ENCODE measurements around the gene MUTYH.
"Not testable (repeated sequence)": the region's sequence is repeated elsewhere in the genome, so short reads cannot be mapped to it uniquely, and the experiment has no call there.

The MUTYH gene

DNA sequence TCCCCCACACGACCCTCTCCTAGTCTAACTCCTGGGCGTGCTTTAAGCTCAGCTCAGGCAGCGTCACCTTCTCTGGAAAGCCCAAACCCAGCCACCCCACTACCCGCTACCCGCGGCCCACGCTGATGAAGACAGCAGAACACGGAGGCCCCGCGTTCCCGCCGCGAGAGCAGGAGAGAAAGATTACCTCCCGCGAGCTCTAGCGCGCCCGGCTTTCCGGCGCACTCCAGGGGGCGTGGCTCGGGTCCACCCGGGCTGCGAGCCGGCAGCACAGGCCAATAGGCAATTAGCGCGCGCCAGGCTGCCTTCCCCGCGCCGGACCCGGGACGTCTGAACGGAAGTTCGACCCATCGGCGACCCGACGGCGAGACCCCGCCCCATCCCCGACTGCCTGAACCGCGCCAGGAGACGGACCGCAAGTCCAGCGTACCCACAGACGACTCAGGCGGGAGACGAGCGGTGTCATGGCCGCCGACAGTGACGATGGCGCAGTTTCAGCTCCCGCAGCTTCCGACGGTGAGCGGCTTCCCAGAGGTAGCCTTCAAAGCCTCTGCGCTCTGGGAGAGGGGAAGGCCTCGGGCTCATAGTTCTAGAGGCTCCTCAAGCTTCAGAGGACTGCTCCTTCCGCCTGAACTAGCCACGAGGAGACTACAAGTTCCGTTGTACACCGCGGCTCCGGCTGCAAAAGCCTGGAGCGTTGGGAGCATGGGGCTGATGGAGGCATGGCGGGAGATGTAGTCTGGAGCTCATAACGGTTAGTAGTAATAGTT, at the start of gene MUTYH, which contains the start of gene TOE1:
Gene MUTYH, minus strand, starts transcription at position 652 of the 770 bp plus-strand sequence. CDS start 5,935 bp downstream, outside the sequence.
Gene TOE1, plus strand, starts transcription at position 382 of the 770 bp plus-strand sequence. Its CDS starts 83 bp downstream, at position 465.
- H3K27ac ChIP-seq (ENCODE audit: low read depth in 2 of 2, low read length in 2 of 2): peak within 1 kb of the TSS; percentile 99
- peak within 1 kb of the TSS; percentile 87 to 99 for H3K9ac ChIP-seq (ENCODE audit: low read depth in 1 of 2, low read length in 2 of 2)
- peaks cover 30 to 31% of the 10 kb centered on the region in 2 donors for H3K4me1 ChIP-seq (ENCODE audit: control insufficient read depth in 2 of 2, insufficient read depth in 2 of 2, low read length in 2 of 2)
- no peaks in the 10 kb centered on the region for H3K9me3 ChIP-seq (ENCODE audit: control insufficient read depth in 2 of 2, low read length in 2 of 2)
- H3K4me3 ChIP-seq (ENCODE audit: low read length in 2 of 2): peak within 1 kb of the TSS; percentile 89 to 97
- H3K36me3 ChIP-seq (ENCODE audit: control insufficient read depth in 2 of 2, insufficient read depth in 2 of 2, low read length in 2 of 2): peaks cover 31% of the 10 kb centered on the region in 2 donors
- no peaks in the 10 kb centered on the region for H3K27me3 ChIP-seq (ENCODE audit: control insufficient read depth in 2 of 2, insufficient read depth in 2 of 2, low read length in 2 of 2)

DNA sequence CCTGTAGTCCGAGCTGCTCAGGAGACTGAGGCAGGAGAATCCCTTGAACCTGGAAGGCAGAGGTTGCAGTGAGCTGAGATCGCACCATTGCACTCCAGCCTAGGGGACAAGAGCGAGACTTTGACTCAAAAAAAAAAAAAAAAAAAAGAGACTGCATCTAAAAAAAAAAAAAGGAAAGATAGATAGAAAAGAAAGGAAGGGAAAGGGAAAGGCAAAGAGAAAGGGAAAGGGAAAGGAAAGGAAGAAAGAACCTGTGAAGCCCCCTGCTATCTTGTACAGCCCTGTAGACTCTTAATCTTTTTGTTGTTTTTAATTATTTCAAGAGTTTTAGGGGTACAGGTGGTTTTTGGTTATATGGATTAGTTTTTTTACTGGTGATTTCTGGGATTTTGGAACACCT, 46.0 kb upstream of the MUTYH start:
- Histone ChIP-seq H3K9me3 (ENCODE audit: control insufficient read depth in 2 of 2, low read length in 2 of 2) (no peaks in the 10 kb centered on the region), H3K4me3 (ENCODE audit: low read length in 2 of 2) (no peak overlapping the region), H3K27me3 (ENCODE audit: control insufficient read depth in 2 of 2, insufficient read depth in 2 of 2, low read length in 2 of 2) (no peaks in the 10 kb centered on the region)

DNA sequence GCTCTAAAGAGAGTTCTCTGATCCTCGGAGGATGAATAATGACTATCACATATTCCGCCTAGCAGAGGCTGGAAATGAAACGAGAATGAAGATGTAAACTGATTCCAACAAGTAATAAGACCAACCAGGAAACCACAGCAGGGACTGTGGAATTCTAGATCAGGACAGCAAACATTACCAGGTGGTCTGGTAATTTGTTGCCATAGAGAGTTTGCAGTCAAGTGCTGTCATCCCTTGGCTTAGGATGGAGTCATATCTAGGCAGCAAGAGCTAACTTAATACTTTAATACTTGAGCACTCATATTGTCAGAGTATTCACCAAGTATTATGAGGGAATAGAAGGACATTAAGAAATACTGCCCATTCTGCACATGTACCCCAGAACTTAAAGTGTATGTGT, 45.1 kb upstream of the MUTYH start:
- Histone ChIP-seq H3K36me3 (ENCODE audit: control insufficient read depth in 2 of 2, insufficient read depth in 2 of 2, low read length in 2 of 2) (no peaks in the 10 kb centered on the region), H3K9me3 (ENCODE audit: control insufficient read depth in 2 of 2, low read length in 2 of 2) (no peaks in the 10 kb centered on the region), H3K9ac (ENCODE audit: low read depth in 1 of 2, low read length in 2 of 2) (no peak overlapping the region), H3K4me3 (ENCODE audit: low read length in 2 of 2) (no peak overlapping the region), H3K4me1 (ENCODE audit: control insufficient read depth in 2 of 2, insufficient read depth in 2 of 2, low read length in 2 of 2) (no peaks in the 10 kb centered on the region), H3K27me3 (ENCODE audit: control insufficient read depth in 2 of 2, insufficient read depth in 2 of 2, low read length in 2 of 2) (no peaks in the 10 kb centered on the region), H3K27ac (ENCODE audit: low read depth in 2 of 2, low read length in 2 of 2) (no peak overlapping the region)

More for the DNA sequence above, 46.0 kb upstream of the MUTYH start:
- Histone ChIP-seq H3K36me3 (ENCODE audit: control insufficient read depth in 2 of 2, insufficient read depth in 2 of 2, low read length in 2 of 2) (no peaks in the 10 kb centered on the region), H3K4me1 (ENCODE audit: control insufficient read depth in 2 of 2, insufficient read depth in 2 of 2, low read length in 2 of 2) (no peaks in the 10 kb centered on the region), H3K9ac (ENCODE audit: low read depth in 1 of 2, low read length in 2 of 2) (no peak overlapping the region), H3K27ac (ENCODE audit: low read depth in 2 of 2, low read length in 2 of 2) (no peak overlapping the region)

DNA sequence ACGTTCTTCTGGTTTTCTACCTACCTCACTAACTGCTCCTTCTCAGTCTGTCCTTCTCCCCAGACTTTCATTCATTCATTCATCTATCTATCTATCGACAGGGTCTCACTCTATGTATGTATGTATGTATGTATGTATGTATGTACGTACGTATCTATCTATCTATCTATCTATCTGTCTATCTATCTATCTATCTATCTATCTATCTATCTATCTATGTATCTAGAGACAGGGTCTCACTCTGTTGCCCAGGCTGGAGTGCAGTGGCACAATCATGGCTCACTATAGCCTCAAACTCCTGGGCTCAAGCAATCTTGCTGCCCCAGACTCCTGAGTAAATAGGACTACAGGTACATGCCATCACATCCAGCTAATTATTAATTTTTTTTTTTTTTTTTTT, 44.0 kb upstream of the MUTYH start:
- not testable (repeated sequence) for H3K36me3 ChIP-seq (ENCODE audit: control insufficient read depth in 2 of 2, insufficient read depth in 2 of 2, low read length in 2 of 2); H3K4me1 ChIP-seq (ENCODE audit: control insufficient read depth in 2 of 2, insufficient read depth in 2 of 2, low read length in 2 of 2); H3K4me3 ChIP-seq (ENCODE audit: low read length in 2 of 2); H3K27ac ChIP-seq (ENCODE audit: low read depth in 2 of 2, low read length in 2 of 2); H3K9me3 ChIP-seq (ENCODE audit: control insufficient read depth in 2 of 2, low read length in 2 of 2); H3K27me3 ChIP-seq (ENCODE audit: control insufficient read depth in 2 of 2, insufficient read depth in 2 of 2, low read length in 2 of 2); H3K9ac ChIP-seq (ENCODE audit: low read depth in 1 of 2, low read length in 2 of 2)

DNA sequence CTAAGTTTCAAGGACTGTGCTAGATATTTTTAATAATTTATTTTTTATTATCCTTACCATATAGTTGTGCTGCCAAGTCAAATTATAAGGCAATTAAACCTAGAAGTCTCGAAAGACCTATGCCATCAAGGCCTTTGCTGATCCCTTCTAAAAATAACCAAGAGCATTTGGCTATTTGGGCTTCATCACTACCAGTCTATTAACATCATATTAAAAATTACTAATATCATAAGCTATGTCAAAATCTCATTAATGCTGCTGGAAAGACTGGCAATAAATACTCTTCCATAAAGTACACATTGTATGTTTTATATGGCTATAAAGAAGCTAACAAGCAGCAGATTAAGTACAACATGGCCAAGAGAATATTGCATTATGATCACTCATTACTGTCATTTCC, 43.0 kb upstream of the MUTYH start:
- H3K27me3 ChIP-seq (ENCODE audit: control insufficient read depth in 2 of 2, insufficient read depth in 2 of 2, low read length in 2 of 2): no peaks in the 10 kb centered on the region
- H3K9ac ChIP-seq (ENCODE audit: low read depth in 1 of 2, low read length in 2 of 2): no peak overlapping the region
- H3K36me3 ChIP-seq (ENCODE audit: control insufficient read depth in 2 of 2, insufficient read depth in 2 of 2, low read length in 2 of 2): no peaks in the 10 kb centered on the region
- no peak overlapping the region for H3K27ac ChIP-seq (ENCODE audit: low read depth in 2 of 2, low read length in 2 of 2)
- H3K9me3 ChIP-seq (ENCODE audit: control insufficient read depth in 2 of 2, low read length in 2 of 2): no peaks in the 10 kb centered on the region
- no peaks in the 10 kb centered on the region for H3K4me1 ChIP-seq (ENCODE audit: control insufficient read depth in 2 of 2, insufficient read depth in 2 of 2, low read length in 2 of 2)
- no peak overlapping the region for H3K4me3 ChIP-seq (ENCODE audit: low read length in 2 of 2)

DNA sequence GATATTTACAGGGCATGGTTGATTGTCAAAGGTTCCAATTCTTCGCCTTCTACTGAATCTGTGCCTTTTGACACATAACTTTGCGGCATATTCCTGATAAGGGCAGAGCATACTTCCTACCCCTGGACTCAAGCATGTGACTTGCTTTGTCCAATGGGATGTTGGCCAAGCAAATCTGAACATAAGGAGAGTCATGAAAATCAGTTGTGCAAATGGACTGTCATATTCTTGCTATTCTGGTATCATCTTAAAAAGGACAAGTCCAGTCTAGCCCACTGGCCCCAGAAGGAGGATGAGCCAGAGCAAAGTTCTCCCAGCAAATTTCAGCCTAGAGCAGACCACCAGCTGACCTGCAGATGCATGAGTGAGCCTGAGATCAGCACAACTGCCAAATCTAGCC, 41.0 kb upstream of the MUTYH start:
- Histone ChIP-seq H3K9me3 (ENCODE audit: control insufficient read depth in 2 of 2, low read length in 2 of 2) (no peaks in the 10 kb centered on the region), H3K4me3 (ENCODE audit: low read length in 2 of 2) (no peak overlapping the region), H3K27me3 (ENCODE audit: control insufficient read depth in 2 of 2, insufficient read depth in 2 of 2, low read length in 2 of 2) (no peaks in the 10 kb centered on the region), H3K27ac (ENCODE audit: low read depth in 2 of 2, low read length in 2 of 2) (no peak overlapping the region), H3K4me1 (ENCODE audit: control insufficient read depth in 2 of 2, insufficient read depth in 2 of 2, low read length in 2 of 2) (no peaks in the 10 kb centered on the region), H3K9ac (ENCODE audit: low read depth in 1 of 2, low read length in 2 of 2) (no peak overlapping the region), H3K36me3 (ENCODE audit: control insufficient read depth in 2 of 2, insufficient read depth in 2 of 2, low read length in 2 of 2) (no peaks in the 10 kb centered on the region)

DNA sequence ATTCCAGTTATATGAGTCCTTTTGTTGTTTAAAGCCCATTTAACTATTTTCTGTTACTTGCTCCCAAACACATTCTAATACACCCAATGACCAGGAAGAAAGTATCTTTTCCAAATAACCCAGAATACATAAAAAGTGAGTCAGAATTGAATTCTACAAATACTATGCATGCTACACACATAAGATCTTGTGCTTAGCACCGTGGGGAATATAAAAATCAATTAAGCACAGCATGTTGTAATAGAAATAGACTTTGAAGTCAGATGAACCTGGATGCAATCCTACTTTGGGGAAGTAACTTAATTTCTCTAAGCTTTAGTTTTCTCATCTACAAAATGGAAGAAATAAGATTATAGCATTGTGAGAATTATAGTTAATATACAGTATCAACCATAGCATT, 40.5 kb upstream of the MUTYH start:
- no peaks in the 10 kb centered on the region for H3K36me3 ChIP-seq (ENCODE audit: control insufficient read depth in 2 of 2, insufficient read depth in 2 of 2, low read length in 2 of 2)

DNA sequence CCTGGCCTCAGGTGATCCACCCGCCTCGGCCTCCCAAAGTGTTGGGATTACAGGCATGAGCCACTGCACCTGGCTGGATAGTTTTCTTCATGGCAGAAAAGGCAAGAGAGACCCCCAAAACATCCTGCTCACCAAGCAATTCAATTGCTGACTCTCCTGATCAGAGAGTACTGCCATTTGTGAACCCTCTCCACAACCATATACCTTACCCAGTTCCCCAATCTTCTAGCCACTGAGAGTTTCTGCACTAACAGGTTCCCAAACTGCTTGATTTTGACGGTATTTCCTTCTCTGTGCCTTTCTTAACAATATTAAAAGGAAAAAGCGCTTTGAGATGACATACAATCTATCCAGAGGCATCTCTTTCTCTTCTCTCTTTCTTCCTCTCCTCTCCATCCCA, 39.9 kb upstream of the MUTYH start:
- Histone ChIP-seq H3K9me3 (ENCODE audit: control insufficient read depth in 2 of 2, low read length in 2 of 2) (no peaks in the 10 kb centered on the region), H3K4me1 (ENCODE audit: control insufficient read depth in 2 of 2, insufficient read depth in 2 of 2, low read length in 2 of 2) (no peaks in the 10 kb centered on the region), H3K9ac (ENCODE audit: low read depth in 1 of 2, low read length in 2 of 2) (no peak overlapping the region), H3K27ac (ENCODE audit: low read depth in 2 of 2, low read length in 2 of 2) (no peak overlapping the region), H3K4me3 (ENCODE audit: low read length in 2 of 2) (no peak overlapping the region), H3K36me3 (ENCODE audit: control insufficient read depth in 2 of 2, insufficient read depth in 2 of 2, low read length in 2 of 2) (no peaks in the 10 kb centered on the region), H3K27me3 (ENCODE audit: control insufficient read depth in 2 of 2, insufficient read depth in 2 of 2, low read length in 2 of 2) (no peaks in the 10 kb centered on the region)

More for the DNA sequence above, 40.5 kb upstream of the MUTYH start:
- Histone ChIP-seq H3K9me3 (ENCODE audit: control insufficient read depth in 2 of 2, low read length in 2 of 2) (no peaks in the 10 kb centered on the region), H3K27ac (ENCODE audit: low read depth in 2 of 2, low read length in 2 of 2) (no peak overlapping the region), H3K27me3 (ENCODE audit: control insufficient read depth in 2 of 2, insufficient read depth in 2 of 2, low read length in 2 of 2) (no peaks in the 10 kb centered on the region), H3K4me1 (ENCODE audit: control insufficient read depth in 2 of 2, insufficient read depth in 2 of 2, low read length in 2 of 2) (no peaks in the 10 kb centered on the region), H3K9ac (ENCODE audit: low read depth in 1 of 2, low read length in 2 of 2) (no peak overlapping the region), H3K4me3 (ENCODE audit: low read length in 2 of 2) (no peak overlapping the region)

DNA sequence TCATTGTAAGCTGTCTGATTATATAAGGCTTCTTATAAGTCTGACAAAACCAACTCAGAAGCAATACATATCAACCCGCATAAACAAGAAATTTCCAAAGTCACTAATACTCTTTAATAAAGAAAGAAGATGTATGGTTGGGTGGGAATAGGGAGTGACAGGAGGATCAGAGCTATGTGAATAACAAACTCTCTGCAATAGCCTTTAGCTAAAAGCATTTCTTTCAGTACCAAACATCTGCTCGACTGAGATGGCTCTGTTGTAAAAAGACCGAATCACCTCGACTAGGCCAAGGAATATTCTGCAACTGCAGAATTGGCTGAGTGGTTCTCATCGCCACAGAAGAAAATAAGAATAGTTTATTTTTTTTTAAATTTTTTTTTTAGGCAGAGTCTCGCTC, 39.3 kb upstream of the MUTYH start:
- H3K4me3 ChIP-seq (ENCODE audit: low read length in 2 of 2): no peak overlapping the region

DNA sequence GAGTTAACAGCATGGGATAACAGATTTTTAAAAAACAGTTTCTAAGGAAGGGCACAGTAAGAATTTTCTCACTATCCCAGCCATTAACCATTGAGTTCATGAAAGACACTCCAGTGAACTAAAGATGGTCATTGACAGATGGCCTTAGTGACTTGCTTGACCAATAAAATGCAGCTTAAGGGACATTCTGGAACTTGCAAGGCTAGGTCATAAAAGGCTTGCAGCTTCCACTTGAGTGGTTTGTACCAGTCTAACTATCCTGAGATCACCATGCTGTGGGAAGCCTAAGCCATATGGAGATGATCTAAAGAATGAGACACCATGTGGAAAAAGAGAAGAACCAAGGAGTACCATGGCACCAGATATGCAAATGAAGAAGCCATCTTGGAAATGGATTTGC, 37.9 kb upstream of the MUTYH start:
- no peak overlapping the region for H3K27ac ChIP-seq (ENCODE audit: low read depth in 2 of 2, low read length in 2 of 2)
- H3K9ac ChIP-seq (ENCODE audit: low read depth in 1 of 2, low read length in 2 of 2): no peak overlapping the region
- no peaks in the 10 kb centered on the region for H3K27me3 ChIP-seq (ENCODE audit: control insufficient read depth in 2 of 2, insufficient read depth in 2 of 2, low read length in 2 of 2)
- no peak overlapping the region for H3K4me3 ChIP-seq (ENCODE audit: low read length in 2 of 2)
- no peaks in the 10 kb centered on the region for H3K9me3 ChIP-seq (ENCODE audit: control insufficient read depth in 2 of 2, low read length in 2 of 2)
- no peaks in the 10 kb centered on the region for H3K36me3 ChIP-seq (ENCODE audit: control insufficient read depth in 2 of 2, insufficient read depth in 2 of 2, low read length in 2 of 2)
- no peaks in the 10 kb centered on the region for H3K4me1 ChIP-seq (ENCODE audit: control insufficient read depth in 2 of 2, insufficient read depth in 2 of 2, low read length in 2 of 2)

More for the DNA sequence above, 39.3 kb upstream of the MUTYH start:
- H3K36me3 ChIP-seq (ENCODE audit: control insufficient read depth in 2 of 2, insufficient read depth in 2 of 2, low read length in 2 of 2): no peaks in the 10 kb centered on the region
- H3K4me1 ChIP-seq (ENCODE audit: control insufficient read depth in 2 of 2, insufficient read depth in 2 of 2, low read length in 2 of 2): no peaks in the 10 kb centered on the region
- H3K27ac ChIP-seq (ENCODE audit: low read depth in 2 of 2, low read length in 2 of 2): no peak overlapping the region
- no peak overlapping the region for H3K9ac ChIP-seq (ENCODE audit: low read depth in 1 of 2, low read length in 2 of 2)
- H3K27me3 ChIP-seq (ENCODE audit: control insufficient read depth in 2 of 2, insufficient read depth in 2 of 2, low read length in 2 of 2): no peaks in the 10 kb centered on the region
- no peaks in the 10 kb centered on the region for H3K9me3 ChIP-seq (ENCODE audit: control insufficient read depth in 2 of 2, low read length in 2 of 2)
